Stimulated activated naive CD4-positive, alpha-beta T cell (primary cell): ENCODE data around the gene NCDN.
A peak's percentile ranks its signal among the peaks of the same experiment; 100 is the strongest.

Experiments used
- DNase-seq, 6 experiments: peaks; one replicate each; lab custom pipeline; 2025; lab: John Stamatoyannopoulos, UW

The NCDN gene

GRCh38 chr1:35554266-35555211, 3.1 kb upstream of the NCDN start:
- DNase-seq: no peak

GRCh38 chr1:35555212-35555584, 2.4 kb upstream of the NCDN start:
- DNase-seq: no peak

- no peak for DNase-seq
These were observed 1.8 kb upstream of the NCDN start for GRCh38 chr1:35555601-35556477.

- peak in 1 of 6 experiments; percentile 36 for DNase-seq
These were observed 998 bp upstream of the NCDN start for GRCh38 chr1:35556484-35557117.

GRCh38 chr1:35557118-35557610, 435 bp upstream of the NCDN start, which contains the start of gene KIAA0319L:
KIAA0319L (minus strand) TSS chr1:35557403; CDS start chr1:35554491, 2,912 bp downstream.
- DNase-seq: peak in 1 of 6 experiments; percentile 68

GRCh38 chr1:35558374-35559316, 1.0 kb downstream of the NCDN start:
- peak in 5 of 6 experiments; percentile 16 to 38 (median 31) for DNase-seq

GRCh38 chr1:35559317-35559944, 1.8 kb downstream of the NCDN start:
- DNase-seq: peak; percentile 15 to 41 (median 29)

- DNase-seq: no peak
These were observed 2.9 kb downstream of the NCDN start for GRCh38 chr1:35560256-35561225.

GRCh38 chr1:35561297-35561971, 3.8 kb downstream of the NCDN start:
- no peak for DNase-seq

GRCh38 chr1:35561972-35562680, 4.5 kb downstream of the NCDN start:
- DNase-seq: no peak

- DNase-seq: no peak
These were observed 5.6 kb downstream of the NCDN start for GRCh38 chr1:35563166-35563565.

GRCh38 chr1:35564037-35564883, 6.7 kb downstream of the NCDN start:
- DNase-seq: peak; percentile 51 to 83 (median 69)

- no peak for DNase-seq
These were observed 7.5 kb downstream of the NCDN start for GRCh38 chr1:35564884-35565741.

GRCh38 chr1:35565742-35566133, 8.1 kb downstream of the NCDN start:
- no peak for DNase-seq

GRCh38 chr1:35567947-35568558, 10.5 kb downstream of the NCDN start:
- no peak for DNase-seq
